Fibroblast of lung (primary cell): Measurements from ENCODE around the gene PUDP. TPM values are rescaled to one million over a fixed set of nuclear protein-coding genes. Genes with fewer than 3 reads are reported as not detected.

Experiments used
- DNase-seq, 2 donors: peaks; one replicate each; pipeline versions ENCODE4 v3.0.0 to v3.0.0-alpha.2; 2010; ENCODE audit warnings: low read depth in 2 of 2
- H2AFZ ChIP-seq: 2 replicates; pipeline ENCODE4 v1.5.1; 2012; ENCODE audit warnings: low read length, control low read depth, inconsistent platforms
- H3K27ac ChIP-seq: 2 replicates; pipeline ENCODE4 v1.5.1; 2011; ENCODE audit warnings: low read length, control low read depth; ENCODE audit not compliant: insufficient read depth
- H3K27me3 ChIP-seq: 2 replicates; pipeline ENCODE4 v1.5.1; 2011; ENCODE audit warnings: mild to moderate bottlenecking, low read length; ENCODE audit not compliant: control insufficient read depth, insufficient read depth
- H3K36me3 ChIP-seq: 2 replicates; pipeline ENCODE4 v1.5.1; 2011; ENCODE audit warnings: low read length; ENCODE audit not compliant: control insufficient read depth, insufficient read depth
- H3K4me1 ChIP-seq: 2 replicates; pipeline ENCODE4 v1.5.1; 2011; ENCODE audit warnings: low read length; ENCODE audit not compliant: control insufficient read depth, insufficient read depth; ENCODE audit errors: extremely low read depth
- H3K4me2 ChIP-seq: 2 replicates; pipeline ENCODE4 v1.5.1; 2011; ENCODE audit warnings: low read length, control low read depth; ENCODE audit not compliant: insufficient read depth; ENCODE audit errors: extremely low read depth
- H3K4me3 ChIP-seq, 4 experiments: fragments of 200-600 bp in 1 of 4; sonication (generic) in 1 of 4; replicated peaks in 1 of 4; 2 replicates each; pipeline ENCODE4 v1.5.1; 2011 to 2016; ENCODE audit warnings: low read length in 4 of 4, low read depth in 3 of 4, mild to moderate bottlenecking in 3 of 4, control low read depth in 2 of 4, inconsistent platforms in 1 of 4, mixed read lengths in 1 of 4; ENCODE audit not compliant: insufficient read depth in 1 of 4; ENCODE audit errors: control extremely low read depth in 1 of 4
- H3K79me2 ChIP-seq: 2 replicates; pipeline ENCODE4 v1.5.1; 2012; ENCODE audit warnings: mild to moderate bottlenecking, low read length, inconsistent platforms; ENCODE audit not compliant: control insufficient read depth, insufficient read depth
- H3K9ac ChIP-seq: 2 replicates; pipeline ENCODE4 v1.5.1; 2011; ENCODE audit warnings: mild to moderate bottlenecking, low read length, control low read depth; ENCODE audit not compliant: insufficient read depth
- H3K9me3 ChIP-seq: 2 replicates; pipeline ENCODE4 v1.5.1; 2012; ENCODE audit warnings: low read depth, low read length; ENCODE audit not compliant: control insufficient read depth, insufficient read depth
- H4K20me1 ChIP-seq: 2 replicates; pipeline ENCODE4 v1.5.1; 2011; ENCODE audit warnings: low read length; ENCODE audit not compliant: control insufficient read depth, insufficient read depth; ENCODE audit errors: extremely low read depth
- EZH2 ChIP-seq: IDR thresholded peaks from 2 replicates; pipeline ENCODE4 v1.5.1; 2012; ENCODE audit warnings: low read length, control low read depth, mild to moderate bottlenecking; ENCODE audit errors: missing control alignments
- polyA plus RNA-seq, 2 donors: library from polyadenylated mRNA; depleted of rRNA in 1 of 2; stranded (reverse) in 1 of 2; unstranded in 1 of 2; fragments of >200 nt; gene quantifications; 2 replicates each; pipeline ENCODE4 v1.2.1, GENCODE V29; 2011 to 2012; ENCODE audit warnings: missing spikeins in 1 of 2
- total RNA-seq: library from RNA; depleted of rRNA; stranded (reverse); fragments of >200 nt; gene quantifications from 2 replicates; pipeline ENCODE4 v1.2.1, GENCODE V29; 2014
- TF ChIP-seq, protein P1 (sequence below), 2 donors: IDR thresholded peaks in 1 of 2; conservative IDR thresholded peaks in 1 of 2; 1 replicate in 1 of 2; 2 replicates in 1 of 2; pipeline ENCODE4 v1.5.1; 2011 to 2012; ENCODE audit warnings: low read length in 2 of 2, control low read depth in 1 of 2, inconsistent platforms in 1 of 2, low read depth in 1 of 2, mild to moderate bottlenecking in 1 of 2

The PUDP gene
- total and polyA plus RNA-seq, 2 donors (not counting 1 experiment from before 2014, with no cell fraction given) = 7.6 to 19.8 TPM

GRCh38 chrX:7061429-7061828, 86.5 kb downstream of the PUDP start:
- Histone ChIP-seq H3K9ac (no peak overlapping the region), H3K79me2 (no peaks in the 10 kb centered on the region), H4K20me1 (no peaks in the 10 kb centered on the region), H3K9me3 (no peaks in the 10 kb centered on the region), H3K36me3 (no peaks in the 10 kb centered on the region), H3K4me2 (no peak overlapping the region), H3K27ac (no peak overlapping the region), H3K4me1 (no peaks in the 10 kb centered on the region), H3K4me3 (no peak overlapping the region), H3K27me3 (no peaks in the 10 kb centered on the region), H2AFZ (no peak overlapping the region)
- peak in 1 of 2 donors; percentile 3 for DNase-seq
- no peak for TF ChIP-seq EZH2
- TF ChIP-seq, protein P1, sequence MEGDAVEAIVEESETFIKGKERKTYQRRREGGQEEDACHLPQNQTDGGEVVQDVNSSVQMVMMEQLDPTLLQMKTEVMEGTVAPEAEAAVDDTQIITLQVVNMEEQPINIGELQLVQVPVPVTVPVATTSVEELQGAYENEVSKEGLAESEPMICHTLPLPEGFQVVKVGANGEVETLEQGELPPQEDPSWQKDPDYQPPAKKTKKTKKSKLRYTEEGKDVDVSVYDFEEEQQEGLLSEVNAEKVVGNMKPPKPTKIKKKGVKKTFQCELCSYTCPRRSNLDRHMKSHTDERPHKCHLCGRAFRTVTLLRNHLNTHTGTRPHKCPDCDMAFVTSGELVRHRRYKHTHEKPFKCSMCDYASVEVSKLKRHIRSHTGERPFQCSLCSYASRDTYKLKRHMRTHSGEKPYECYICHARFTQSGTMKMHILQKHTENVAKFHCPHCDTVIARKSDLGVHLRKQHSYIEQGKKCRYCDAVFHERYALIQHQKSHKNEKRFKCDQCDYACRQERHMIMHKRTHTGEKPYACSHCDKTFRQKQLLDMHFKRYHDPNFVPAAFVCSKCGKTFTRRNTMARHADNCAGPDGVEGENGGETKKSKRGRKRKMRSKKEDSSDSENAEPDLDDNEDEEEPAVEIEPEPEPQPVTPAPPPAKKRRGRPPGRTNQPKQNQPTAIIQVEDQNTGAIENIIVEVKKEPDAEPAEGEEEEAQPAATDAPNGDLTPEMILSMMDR (conservative IDR thresholded peaks at IDR 0.05 in 1 of 2, IDR thresholded peaks at IDR 0.05 in 1 of 2; ENCODE audit: low read depth in 1 of 2, low read length in 2 of 2) = no peak

DNA sequence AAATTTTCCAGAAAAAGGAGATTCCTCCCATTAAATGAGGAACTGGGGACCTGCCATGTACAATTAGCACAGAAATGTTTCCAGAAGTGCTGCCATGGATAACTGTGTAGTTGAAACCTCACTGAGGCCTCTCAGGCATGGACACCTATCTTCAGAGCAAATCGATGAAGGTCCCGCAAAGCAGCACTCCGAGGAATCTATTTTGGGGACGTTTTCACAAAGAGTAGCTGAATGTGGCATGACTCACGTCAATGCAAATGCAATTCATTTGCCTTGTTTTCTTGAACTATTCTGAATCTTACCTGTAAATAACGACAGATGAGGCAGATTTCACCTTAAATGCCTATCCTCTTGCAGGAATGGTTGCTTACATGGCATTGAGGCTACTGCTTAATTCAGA, 87.5 kb downstream of the PUDP start:
- H3K79me2 ChIP-seq = no peaks in the 10 kb centered on the region
- H3K27me3 ChIP-seq = no peaks in the 10 kb centered on the region
- H2AFZ ChIP-seq = no peak overlapping the region
- no peak overlapping the region for H3K9ac ChIP-seq
- no peaks in the 10 kb centered on the region for H3K36me3 ChIP-seq
- H3K4me2 ChIP-seq = no peak overlapping the region
- DNase-seq = no peak
- no peak for TF ChIP-seq EZH2
- TF ChIP-seq, protein P1 (conservative IDR thresholded peaks at IDR 0.05 in 1 of 2, IDR thresholded peaks at IDR 0.05 in 1 of 2; ENCODE audit: low read depth in 1 of 2, low read length in 2 of 2) = no peak
- H4K20me1 ChIP-seq = no peaks in the 10 kb centered on the region
- no peak overlapping the region for H3K4me3 ChIP-seq
- H3K4me1 ChIP-seq = no peaks in the 10 kb centered on the region
- no peaks in the 10 kb centered on the region for H3K9me3 ChIP-seq
- no peak overlapping the region for H3K27ac ChIP-seq

DNA sequence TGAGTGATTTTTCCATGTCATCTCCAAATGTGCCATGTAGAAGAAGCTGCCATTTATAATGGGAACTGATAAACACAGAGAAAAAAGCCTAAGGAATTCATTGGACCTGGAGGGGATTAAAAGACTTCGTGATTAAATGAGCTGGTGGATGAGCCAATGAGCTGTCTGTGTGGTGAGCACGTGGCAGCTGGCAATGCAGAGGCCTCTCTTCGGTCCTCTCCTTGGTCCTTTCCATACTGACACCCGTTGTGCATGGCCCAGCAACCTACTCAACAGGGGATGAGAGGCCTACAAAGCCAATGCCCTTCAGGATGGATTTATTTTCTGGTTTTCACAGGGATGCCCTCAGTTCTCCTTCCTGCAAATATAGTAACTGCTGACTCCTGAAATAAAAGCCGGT, 88.1 kb downstream of the PUDP start:
- H4K20me1 ChIP-seq = no peaks in the 10 kb centered on the region
- TF ChIP-seq, protein P1 (conservative IDR thresholded peaks at IDR 0.05 in 1 of 2, IDR thresholded peaks at IDR 0.05 in 1 of 2; ENCODE audit: low read depth in 1 of 2, low read length in 2 of 2) = no peak
- TF ChIP-seq EZH2 = no peak

More for the DNA sequence above, 88.1 kb downstream of the PUDP start:
- Histone ChIP-seq H3K36me3 (no peaks in the 10 kb centered on the region), H2AFZ (no peak overlapping the region), H3K4me2 (no peak overlapping the region), H3K79me2 (no peaks in the 10 kb centered on the region), H3K9ac (no peak overlapping the region), H3K4me1 (no peaks in the 10 kb centered on the region), H3K4me3 (no peak overlapping the region), H3K9me3 (no peaks in the 10 kb centered on the region), H3K27me3 (no peaks in the 10 kb centered on the region), H3K27ac (no peak overlapping the region)
- DNase-seq = no peak
